Measurements from ENCODE around the gene PANK1.
A peak's percentile ranks its signal among the peaks of the same experiment; 100 is the strongest.

PANK1 gene

GRCh38 chr10:89575031-89575430 is 70.0 kb downstream of the PANK1 start:
- no peak for ATAC-seq
- no peak for TF ChIP-seq SNAI2 (CRISPR knock-in tag; IDR thresholded peaks at IDR 0.05)
- TF ChIP-seq ZNF8 (CRISPR knock-in tag; IDR thresholded peaks at IDR 0.05): no peak
- TF ChIP-seq CSRNP3 (CRISPR knock-in tag; IDR thresholded peaks at IDR 0.05): no peak
- TF ChIP-seq ZNF70 (CRISPR knock-in tag; IDR thresholded peaks at IDR 0.05): no peak
- TF ChIP-seq ZNF565 (CRISPR knock-in tag; conservative IDR thresholded peaks at IDR 0.05; ENCODE audit: low read depth): no peak
- TF ChIP-seq ARNTL (CRISPR knock-in tag; IDR thresholded peaks at IDR 0.05; ENCODE audit: borderline replicate concordance, low read depth): no peak
- TF ChIP-seq PPARA (CRISPR knock-in tag; IDR thresholded peaks at IDR 0.05; ENCODE audit: borderline replicate concordance): no peak
- no peak for TF ChIP-seq TOX (CRISPR knock-in tag; IDR thresholded peaks at IDR 0.05; ENCODE audit: borderline replicate concordance)
- TF ChIP-seq OSR1 (CRISPR knock-in tag; IDR thresholded peaks at IDR 0.05): no peak
- TF ChIP-seq ESRRG (CRISPR knock-in tag; IDR thresholded peaks at IDR 0.05): no peak
- TF ChIP-seq ISL1 (CRISPR knock-in tag; IDR thresholded peaks at IDR 0.05): no peak
- no peak for TF ChIP-seq BACH2 (CRISPR knock-in tag; IDR thresholded peaks at IDR 0.05; ENCODE audit: borderline replicate concordance)
- no peak for TF ChIP-seq TSHZ2 (CRISPR knock-in tag; IDR thresholded peaks at IDR 0.05)
- TF ChIP-seq CSDC2 (CRISPR knock-in tag; IDR thresholded peaks at IDR 0.05): no peak
- TF ChIP-seq TCF4 (CRISPR knock-in tag; IDR thresholded peaks at IDR 0.05; ENCODE audit: borderline replicate concordance): no peak

GRCh38 chr10:89574368-89574767 is 70.7 kb downstream of the PANK1 start:
- TF ChIP-seq ZNF70 (CRISPR knock-in tag; IDR thresholded peaks at IDR 0.05): no peak
- TF ChIP-seq BACH2 (CRISPR knock-in tag; IDR thresholded peaks at IDR 0.05; ENCODE audit: borderline replicate concordance): no peak
- no peak for TF ChIP-seq GLIS3 (CRISPR knock-in tag; IDR thresholded peaks at IDR 0.05)
- TF ChIP-seq ISL1 (CRISPR knock-in tag; IDR thresholded peaks at IDR 0.05): peak; percentile 10; the same call in 1 of the 2 replicates
- no peak for TF ChIP-seq CSRNP3 (CRISPR knock-in tag; IDR thresholded peaks at IDR 0.05)
- ATAC-seq: no peak

- TF ChIP-seq GLIS3 (CRISPR knock-in tag; IDR thresholded peaks at IDR 0.05) (no peak), ZNF70 (CRISPR knock-in tag; IDR thresholded peaks at IDR 0.05) (no peak), PATZ1 (CRISPR knock-in tag; IDR thresholded peaks at IDR 0.05; ENCODE audit: borderline replicate concordance) (no peak), ZFP30 (CRISPR knock-in tag; IDR thresholded peaks at IDR 0.05) (no peak), ESRRG (CRISPR knock-in tag; IDR thresholded peaks at IDR 0.05) (no peak), OSR1 (CRISPR knock-in tag; IDR thresholded peaks at IDR 0.05) (no peak), ZFP3 (CRISPR knock-in tag; IDR thresholded peaks at IDR 0.05) (no peak), ISL1 (CRISPR knock-in tag; IDR thresholded peaks at IDR 0.05) (no peak), POU6F1 (CRISPR knock-in tag; IDR thresholded peaks at IDR 0.05; ENCODE audit: borderline replicate concordance, low read depth) (no peak), CSRNP3 (CRISPR knock-in tag; IDR thresholded peaks at IDR 0.05) (no peak), TOX (CRISPR knock-in tag; IDR thresholded peaks at IDR 0.05; ENCODE audit: borderline replicate concordance) (no peak), ZC3H10 (CRISPR knock-in tag; IDR thresholded peaks at IDR 0.05) (no peak), BACH2 (CRISPR knock-in tag; IDR thresholded peaks at IDR 0.05; ENCODE audit: borderline replicate concordance) (no peak)
- no peak for ATAC-seq
Measured at GRCh38 chr10:89567576-89568245, 77.3 kb downstream of the PANK1 start.

Data from SK-N-SH treated with all-trans-retinoic acid at 6 μM for 48 hours (cell line).